PC-9 (cell line): Measurements from ENCODE around the gene ZNF574. TPM values are rescaled to one million over a fixed set of nuclear protein-coding genes. Genes with fewer than 3 reads are reported as not detected.

ENCODE experiments used
- BruUV-seq: library from RNA; stranded (reverse); fragments of 400-500 nt; replicated peaks from 2 replicates; lab custom pipeline; 2021; lab: Mats Ljungman, UMichigan
- CTCF ChIA-PET: fragments of 300-600 bp; sonication (Branson Sonifier 250); formaldehyde crosslinking; loops from one replicate; lab custom pipeline; 2022; ENCODE audit warnings: antibody characterized with exemption; lab: Charles Lee
- POLR2A ChIA-PET: fragments of 300-600 bp; sonication (Branson Sonifier 250); formaldehyde crosslinking; loops from one replicate; lab custom pipeline; 2022; ENCODE audit warnings: antibody characterized with exemption; ENCODE audit not compliant: unreplicated experiment; lab: Charles Lee
- DNase-seq, 2 experiments: peaks; one replicate each; pipeline versions ENCODE4 v3.0.0 to v3.0.0-alpha.2; 2015 to 2022; ENCODE audit warnings: mixed read lengths in 1 of 2
- H2AFZ ChIP-seq: fragments of 200-600 bp; sonication (generic); 2 replicates; pipeline ENCODE4 v1.8.1; 2017; ENCODE audit warnings: antibody characterized with exemption
- H3F3A ChIP-seq: fragments of 200-600 bp; sonication (generic); 2 replicates; pipeline ENCODE4 v1.8.1; 2017; ENCODE audit warnings: antibody characterized with exemption, mild to moderate bottlenecking, low read depth; ENCODE audit not compliant: insufficient read depth
- H3K27ac ChIP-seq: fragments of 200-600 bp; sonication (generic); 2 replicates; pipeline ENCODE4 v1.6.1; 2016; ENCODE audit warnings: mixed run types
- H3K27me3 ChIP-seq: fragments of 200-600 bp; sonication (generic); 2 replicates; pipeline ENCODE4 v1.6.1; 2016; ENCODE audit warnings: low read depth, mixed run types; ENCODE audit not compliant: insufficient read depth
- H3K36me3 ChIP-seq: fragments of 200-600 bp; sonication (generic); 2 replicates; pipeline ENCODE4 v1.6.1; 2016; ENCODE audit warnings: low read depth, mixed run types
- H3K4me1 ChIP-seq: fragments of 200-600 bp; sonication (generic); replicated peaks from 2 replicates; pipeline ENCODE4 v1.6.1; 2016; ENCODE audit warnings: mixed run types; ENCODE audit not compliant: insufficient read depth
- H3K4me2 ChIP-seq: fragments of 200-600 bp; sonication (generic); 2 replicates; pipeline ENCODE4 v1.6.1; 2017; ENCODE audit warnings: mixed run types
- H3K4me3 ChIP-seq: fragments of 200-600 bp; sonication (generic); 2 replicates; pipeline ENCODE4 v1.6.1; 2016; ENCODE audit warnings: mixed run types
- H3K79me2 ChIP-seq: fragments of 200-600 bp; sonication (generic); 2 replicates; pipeline ENCODE4 v1.6.1; 2017; ENCODE audit warnings: low read depth, mixed run types
- H3K9me2 ChIP-seq: fragments of 200-600 bp; sonication (generic); 2 replicates; pipeline ENCODE4 v1.8.1; 2017; ENCODE audit warnings: mild to moderate bottlenecking; ENCODE audit not compliant: insufficient read depth
- H3K9me3 ChIP-seq: fragments of 200-600 bp; sonication (generic); 2 replicates; pipeline ENCODE4 v1.8.1; 2016; ENCODE audit warnings: low read depth; ENCODE audit not compliant: insufficient read depth
- H4K20me1 ChIP-seq: fragments of 200-600 bp; sonication (generic); 2 replicates; pipeline ENCODE4 v1.8.1; 2017; ENCODE audit not compliant: insufficient read depth
- EZH2 ChIP-seq: fragments of 200-600 bp; sonication (generic); IDR thresholded peaks from 2 replicates; pipeline ENCODE4 v1.8.0; 2017; ENCODE audit warnings: antibody characterized with exemption, low read depth
- intact Hi-C: fragments of 100-400 bp; cut with micrococcal nuclease; formaldehyde crosslinking; loops from one replicate; pipeline ENCODE4 v1.10.0; 2022; ENCODE audit not compliant: unreplicated experiment
- total RNA-seq: library from RNA; stranded (reverse); gene quantifications from 2 replicates; pipeline ENCODE4 v1.2.3, GENCODE V29; 2021
- TF ChIP-seq, protein P1 (sequence below): fragments of 200-600 bp; sonication (generic); conservative IDR thresholded peaks from 2 replicates; pipeline ENCODE4 v1.6.1; 2017; ENCODE audit warnings: mixed run types, antibody characterized with exemption, mild to moderate bottlenecking, moderate library complexity

Gene ZNF574
- total RNA-seq, 1 experiment from 2014 or later = 19.4 TPM

DNA sequence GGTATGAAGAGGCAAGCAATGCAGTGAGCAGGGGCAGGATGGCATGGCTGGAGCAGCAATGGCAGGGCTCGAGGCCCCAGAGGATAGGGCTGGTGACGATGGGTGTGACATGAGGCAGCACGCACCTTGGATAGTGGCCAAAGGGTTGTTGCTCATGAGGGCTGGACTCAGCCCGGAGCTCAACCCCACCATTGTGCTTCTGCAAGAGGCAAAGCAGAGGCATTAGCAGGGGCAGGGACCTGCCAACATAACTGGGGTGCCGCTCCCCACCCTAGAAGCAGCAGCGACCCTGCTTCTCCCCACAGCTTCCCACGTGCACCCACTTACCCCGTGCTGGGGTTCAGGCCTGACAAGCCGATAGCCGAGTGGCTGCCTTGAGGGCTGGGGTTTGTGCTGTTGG is 15.8 kb downstream of the ZNF574 start:
- Histone ChIP-seq H3K36me3 (no peaks in the 10 kb centered on the region), H3K9me3 (no peaks in the 10 kb centered on the region), H3K4me2 (no peak overlapping the region), H3K27me3 (no peaks in the 10 kb centered on the region), H2AFZ (no peak overlapping the region), H3F3A (no peaks in the 10 kb centered on the region), H3K27ac (no peak overlapping the region), H3K4me3 (no peak overlapping the region), H3K4me1 (0 out of 2 replicates have a peak, but pooled peaks cover 11% of the 10 kb centered on the region), H3K79me2 (no peaks in the 10 kb centered on the region), H4K20me1 (no peaks in the 10 kb centered on the region), H3K9me2 (no peaks in the 10 kb centered on the region)
- intact Hi-C loops = loop anchor here (2.0 to 10.0 kb wide), 2 partner anchors 97 to 133 kb away; partner anchors contain the start of genes ATP1A3 and RABAC1
- no TSS peak for BruUV-seq
- CTCF ChIA-PET = interaction anchor here (0.6 to 0.7 kb wide), 2 partner anchors 57 to 94 kb away, joined by 3 to 6 read pairs; no protein-coding TSS in a partner anchor
- POLR2A ChIA-PET = no interaction called here
- DNase-seq = peak; percentile 37 to 48
- TF ChIP-seq EZH2 = no peak
- TF ChIP-seq, protein P1, sequence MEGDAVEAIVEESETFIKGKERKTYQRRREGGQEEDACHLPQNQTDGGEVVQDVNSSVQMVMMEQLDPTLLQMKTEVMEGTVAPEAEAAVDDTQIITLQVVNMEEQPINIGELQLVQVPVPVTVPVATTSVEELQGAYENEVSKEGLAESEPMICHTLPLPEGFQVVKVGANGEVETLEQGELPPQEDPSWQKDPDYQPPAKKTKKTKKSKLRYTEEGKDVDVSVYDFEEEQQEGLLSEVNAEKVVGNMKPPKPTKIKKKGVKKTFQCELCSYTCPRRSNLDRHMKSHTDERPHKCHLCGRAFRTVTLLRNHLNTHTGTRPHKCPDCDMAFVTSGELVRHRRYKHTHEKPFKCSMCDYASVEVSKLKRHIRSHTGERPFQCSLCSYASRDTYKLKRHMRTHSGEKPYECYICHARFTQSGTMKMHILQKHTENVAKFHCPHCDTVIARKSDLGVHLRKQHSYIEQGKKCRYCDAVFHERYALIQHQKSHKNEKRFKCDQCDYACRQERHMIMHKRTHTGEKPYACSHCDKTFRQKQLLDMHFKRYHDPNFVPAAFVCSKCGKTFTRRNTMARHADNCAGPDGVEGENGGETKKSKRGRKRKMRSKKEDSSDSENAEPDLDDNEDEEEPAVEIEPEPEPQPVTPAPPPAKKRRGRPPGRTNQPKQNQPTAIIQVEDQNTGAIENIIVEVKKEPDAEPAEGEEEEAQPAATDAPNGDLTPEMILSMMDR = no peak

- H3K27ac ChIP-seq = no peak overlapping the region
- H3K36me3 ChIP-seq = no peaks in the 10 kb centered on the region
- no peaks in the 10 kb centered on the region for H3K9me3 ChIP-seq
- H3K79me2 ChIP-seq = no peaks in the 10 kb centered on the region
- H3K4me1 ChIP-seq = 0 out of 2 replicates have a peak, but pooled peaks cover 11% of the 10 kb centered on the region
- no peaks in the 10 kb centered on the region for H4K20me1 ChIP-seq
- BruUV-seq = no TSS peak
- intact Hi-C loops = loop anchor here (2.0 to 10.0 kb wide), 2 partner anchors 98 to 134 kb away; partner anchors contain the start of genes ATP1A3 and RABAC1
- no peak for TF ChIP-seq EZH2
- TF ChIP-seq, protein P1 = peak; percentile 76
- no peak overlapping the region for H3K4me3 ChIP-seq
- H3F3A ChIP-seq = no peaks in the 10 kb centered on the region
- POLR2A ChIA-PET = no interaction called here
- no peaks in the 10 kb centered on the region for H3K27me3 ChIP-seq
- H3K4me2 ChIP-seq = no peak overlapping the region
- peak; percentile 59 to 71 for DNase-seq
- CTCF ChIA-PET = no interaction called here
- no peak overlapping the region for H2AFZ ChIP-seq
- no peaks in the 10 kb centered on the region for H3K9me2 ChIP-seq
Measured at GRCh38 chr19:42092350-42092749, 16.4 kb downstream of the ZNF574 start.

DNA sequence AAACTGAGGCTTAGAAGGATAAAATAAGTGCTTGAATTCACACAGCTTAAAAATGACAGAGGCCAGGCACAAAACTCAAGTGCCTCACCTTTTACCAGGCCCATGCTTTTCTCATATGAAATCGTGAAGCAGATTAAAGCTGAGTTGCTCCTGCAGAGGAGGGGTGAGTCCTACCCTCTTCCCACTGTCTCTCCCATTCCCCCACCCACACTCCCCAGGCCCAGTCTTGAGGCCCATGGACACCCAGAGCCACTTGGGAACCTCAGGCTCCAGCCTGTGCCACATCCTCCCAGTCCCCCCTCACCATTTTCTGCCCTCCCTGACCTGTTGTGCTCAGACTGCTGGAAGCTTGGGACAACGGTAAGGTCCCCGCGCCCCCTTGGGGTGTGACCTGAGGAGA is 17.5 kb downstream of the ZNF574 start:
- CTCF ChIA-PET = interaction anchor here (0.6 kb wide), 1 partner anchor 20 kb away, joined by 3 read pairs; no protein-coding TSS in a partner anchor

More for the DNA sequence above, 17.5 kb downstream of the ZNF574 start:
- Histone ChIP-seq H4K20me1 (no peaks in the 10 kb centered on the region), H3K4me3 (no peak overlapping the region), H2AFZ (no peak overlapping the region), H3F3A (peaks cover under 1% of the 10 kb centered on the region; the same call in 1 of the 2 replicates), H3K9me3 (no peaks in the 10 kb centered on the region), H3K79me2 (no peaks in the 10 kb centered on the region), H3K4me1 (0 out of 2 replicates have a peak, but pooled peaks cover 5% of the 10 kb centered on the region), H3K36me3 (no peaks in the 10 kb centered on the region), H3K27ac (no peak overlapping the region), H3K9me2 (no peaks in the 10 kb centered on the region), H3K27me3 (no peaks in the 10 kb centered on the region), H3K4me2 (no peak overlapping the region)
- intact Hi-C loops = loop anchor here (2.0 to 10.0 kb wide), 2 partner anchors 99 to 135 kb away; partner anchors contain the start of genes ATP1A3 and RABAC1
- TF ChIP-seq, protein P1 = no peak
- no peak for TF ChIP-seq EZH2
- DNase-seq = no peak
- POLR2A ChIA-PET = no interaction called here
- no TSS peak for BruUV-seq
